SIG-M5 treated with dmso at 0.1 percent for 504 hours (cell line): Measurements from ENCODE around the gene HYKK.
"Not testable (repeated sequence)": the region's sequence is repeated elsewhere in the genome, so short reads cannot be mapped to it uniquely, and the experiment has no call there.

ENCODE experiments used
- DNase-seq: peaks from one replicate; lab custom pipeline; 2025; ENCODE audit not compliant: unreplicated experiment; lab: John Stamatoyannopoulos, UW

HYKK gene, protein sequence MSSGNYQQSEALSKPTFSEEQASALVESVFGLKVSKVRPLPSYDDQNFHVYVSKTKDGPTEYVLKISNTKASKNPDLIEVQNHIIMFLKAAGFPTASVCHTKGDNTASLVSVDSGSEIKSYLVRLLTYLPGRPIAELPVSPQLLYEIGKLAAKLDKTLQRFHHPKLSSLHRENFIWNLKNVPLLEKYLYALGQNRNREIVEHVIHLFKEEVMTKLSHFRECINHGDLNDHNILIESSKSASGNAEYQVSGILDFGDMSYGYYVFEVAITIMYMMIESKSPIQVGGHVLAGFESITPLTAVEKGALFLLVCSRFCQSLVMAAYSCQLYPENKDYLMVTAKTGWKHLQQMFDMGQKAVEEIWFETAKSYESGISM

GRCh38 chr15:78506971-78507830 is at the start of gene HYKK:
TSS of gene HYKK (plus strand) at chr15:78507577. CDS start at chr15:78513089, 5,512 bp downstream.
- peak; percentile 95 for DNase-seq

- no peak for DNase-seq
Observed at GRCh38 chr15:78460737-78461136, 46.6 kb upstream of the HYKK start.

GRCh38 chr15:78461171-78461888 is 46.0 kb upstream of the HYKK start:
- no peak for DNase-seq

GRCh38 chr15:78469031-78469430 is 38.3 kb upstream of the HYKK start:
- DNase-seq, result no peak

DNA sequence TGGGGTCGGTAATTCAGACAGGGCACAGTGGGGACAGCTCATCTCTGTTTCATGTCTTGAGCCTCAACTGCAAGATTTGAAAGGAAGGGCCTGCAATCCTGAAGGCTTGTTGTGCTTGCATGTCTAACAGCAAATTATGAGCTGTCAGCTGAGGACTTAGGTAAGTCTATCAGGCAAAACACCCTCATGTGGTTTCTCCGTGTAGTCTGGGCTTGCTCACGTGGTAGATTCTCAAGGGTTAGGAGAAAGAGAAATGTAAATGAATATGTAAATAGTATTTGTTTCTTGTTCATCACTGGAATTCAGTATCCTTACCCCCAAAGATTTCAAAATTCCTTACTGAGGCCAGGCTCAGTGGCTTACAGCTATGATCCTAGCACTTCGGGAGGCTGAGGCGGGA is 30.1 kb upstream of the HYKK start:
- DNase-seq, result no peak

DNA sequence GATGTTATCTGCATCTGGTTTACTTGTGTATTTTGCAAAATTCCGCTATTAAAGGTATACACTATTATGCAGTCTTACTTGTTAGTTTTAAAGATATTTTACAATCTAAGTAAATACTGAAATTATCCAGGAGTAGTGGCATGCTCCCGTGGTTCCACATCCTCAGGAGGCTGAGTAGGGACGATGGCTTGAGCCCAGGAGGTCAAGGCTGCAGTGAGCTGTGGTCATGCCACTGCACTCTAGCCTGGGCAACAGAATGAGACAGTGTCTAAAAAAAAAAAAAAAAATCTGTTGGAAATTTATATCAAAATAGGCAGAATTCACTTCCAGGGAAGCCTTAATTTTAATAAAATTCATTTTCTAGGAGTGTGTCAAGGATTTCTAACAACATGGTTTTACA is 27.7 kb upstream of the HYKK start:
- no peak for DNase-seq

DNA sequence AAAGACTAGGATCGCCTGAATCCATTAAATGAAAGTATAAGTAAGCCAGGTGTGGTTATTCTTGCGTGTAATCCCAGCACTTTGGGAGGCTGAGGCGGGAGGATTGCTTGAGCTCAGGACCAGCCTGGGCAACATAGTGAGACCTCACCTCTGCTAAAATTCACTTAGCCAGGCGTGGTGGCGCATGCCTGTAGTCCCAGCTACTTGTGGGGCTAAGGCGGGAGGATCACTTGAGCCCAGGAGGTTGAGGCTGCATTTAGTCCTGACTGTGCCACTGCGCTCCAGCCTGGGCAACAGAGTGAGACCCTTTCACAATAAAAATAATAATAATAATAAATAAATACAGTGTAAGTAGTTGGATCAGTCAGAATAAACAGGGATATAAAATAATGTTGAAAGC is 25.5 kb upstream of the HYKK start:
- no peak for DNase-seq

GRCh38 chr15:78492872-78493271 is 14.5 kb upstream of the HYKK start:
- DNase-seq, result no peak

DNA sequence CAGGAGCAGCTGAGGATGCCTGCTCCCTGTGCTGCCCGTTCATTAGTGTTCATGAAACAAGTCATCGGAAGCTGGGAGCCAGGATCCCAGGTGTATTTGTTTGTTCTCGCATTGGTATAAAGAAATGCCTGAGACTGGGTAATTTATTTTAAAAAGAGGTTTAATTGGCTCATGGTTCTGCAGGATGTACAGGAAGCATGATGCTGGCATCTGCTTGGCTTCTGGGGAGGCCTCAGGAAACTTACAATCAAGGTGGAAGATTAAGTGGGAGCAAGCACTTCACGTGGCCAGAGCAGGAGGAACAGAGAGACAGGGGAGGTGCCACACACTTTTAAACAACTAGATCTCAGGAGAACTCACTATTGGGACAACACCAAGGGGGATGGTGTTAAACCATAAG is 5.5 kb upstream of the HYKK start:
- no peak for DNase-seq

- DNase-seq, result no peak
Observed at GRCh38 chr15:78502641-78503040, 4.7 kb upstream of the HYKK start.

- no peak for DNase-seq
Observed at GRCh38 chr15:78507831-78508160, 419 bp downstream of the HYKK start.

DNA sequence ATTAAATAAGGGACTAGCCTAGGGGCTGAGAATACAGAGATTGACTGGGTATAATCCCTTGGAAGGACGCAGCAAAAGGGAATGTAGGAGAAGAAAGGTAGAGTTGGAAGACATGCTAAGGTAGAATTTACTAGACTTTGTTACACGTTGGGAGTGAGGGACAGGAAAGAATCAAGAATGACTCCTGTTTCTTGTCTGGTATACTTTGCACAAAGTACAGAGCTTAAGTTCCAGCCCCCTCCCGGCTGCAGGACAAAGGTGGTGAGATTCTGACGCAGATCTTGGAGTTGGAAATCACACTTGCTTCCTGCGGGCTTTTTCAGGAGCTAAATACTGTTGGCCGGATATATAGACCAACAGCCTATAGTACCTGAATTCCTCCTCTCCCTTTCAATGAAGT is 895 bp downstream of the HYKK start:
- DNase-seq, result no peak

DNA sequence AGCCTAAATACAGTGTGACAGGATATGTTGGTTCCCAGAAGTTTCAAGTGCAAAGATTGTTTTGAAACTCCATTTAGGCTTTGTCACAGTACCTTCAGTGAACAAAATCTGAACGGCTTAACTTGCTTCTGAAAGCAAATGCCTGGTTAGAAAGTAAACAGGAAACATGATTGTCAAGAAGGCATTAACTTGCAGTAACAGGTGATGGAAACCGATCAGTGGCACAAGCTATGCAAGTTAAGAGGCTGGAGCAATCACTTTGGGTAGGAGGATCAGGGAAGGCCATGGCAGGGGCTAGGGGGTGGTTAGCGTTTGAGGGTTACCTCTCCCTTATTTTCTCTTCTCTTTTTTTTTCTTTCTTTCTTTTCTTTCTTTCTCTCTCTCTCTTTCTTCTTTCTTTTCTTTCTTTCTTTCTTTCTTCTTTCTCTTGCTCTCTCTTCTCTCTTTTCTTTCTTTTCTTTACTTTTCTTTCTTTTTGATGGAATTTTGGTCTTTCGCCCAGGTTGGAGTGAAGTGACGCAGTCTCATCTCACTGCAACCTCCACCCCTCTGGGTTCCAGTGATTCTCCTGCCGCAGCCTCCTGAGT is 2.4 kb downstream of the HYKK start:
- no peak for DNase-seq

GRCh38 chr15:78520035-78520434 is 12.7 kb downstream of the HYKK start:
- not testable (repeated sequence) for DNase-seq

DNA sequence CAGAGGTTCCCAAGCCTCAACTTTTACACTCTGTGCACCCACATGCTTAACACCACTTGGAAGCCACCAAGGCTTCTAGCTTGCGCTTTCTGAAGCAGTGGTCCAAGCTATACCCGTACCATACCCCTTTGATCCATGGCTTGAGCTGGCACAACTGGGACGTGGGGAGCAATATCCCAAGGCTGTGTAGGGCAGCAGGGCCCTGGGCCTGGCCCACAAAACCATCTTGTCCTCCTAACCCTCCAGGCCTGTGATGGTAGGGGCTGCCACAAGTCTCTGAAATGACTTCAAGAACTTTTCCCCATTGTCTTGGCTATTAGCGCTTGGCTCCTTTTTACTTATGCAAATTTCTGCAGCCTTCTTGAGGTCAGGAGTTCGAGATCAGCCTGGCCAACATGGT is 16.9 kb downstream of the HYKK start:
- DNase-seq, result no peak

DNA sequence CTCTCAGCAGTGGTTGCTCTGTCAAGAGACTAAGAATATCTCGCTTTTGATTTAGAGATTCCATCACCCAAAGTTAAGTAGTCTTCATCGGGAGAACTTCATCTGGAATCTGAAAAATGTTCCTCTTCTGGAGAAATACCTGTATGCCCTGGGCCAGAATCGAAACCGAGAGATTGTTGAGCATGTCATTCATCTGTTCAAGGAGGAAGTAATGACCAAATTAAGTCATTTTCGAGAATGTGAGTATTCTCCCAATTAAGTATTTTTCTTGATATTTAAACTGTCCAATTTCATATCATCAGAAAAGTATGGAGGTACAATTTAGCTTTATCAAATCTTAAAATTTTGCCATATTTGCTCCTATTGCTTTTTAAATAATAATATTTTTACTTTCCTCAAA is 19.9 kb downstream of the HYKK start:
- no peak for DNase-seq

- DNase-seq, result no peak
Observed at GRCh38 chr15:78533331-78533730, 26.0 kb downstream of the HYKK start.

GRCh38 chr15:78536134-78536533 is 28.8 kb downstream of the HYKK start:
- peak; percentile 3 for DNase-seq

DNA sequence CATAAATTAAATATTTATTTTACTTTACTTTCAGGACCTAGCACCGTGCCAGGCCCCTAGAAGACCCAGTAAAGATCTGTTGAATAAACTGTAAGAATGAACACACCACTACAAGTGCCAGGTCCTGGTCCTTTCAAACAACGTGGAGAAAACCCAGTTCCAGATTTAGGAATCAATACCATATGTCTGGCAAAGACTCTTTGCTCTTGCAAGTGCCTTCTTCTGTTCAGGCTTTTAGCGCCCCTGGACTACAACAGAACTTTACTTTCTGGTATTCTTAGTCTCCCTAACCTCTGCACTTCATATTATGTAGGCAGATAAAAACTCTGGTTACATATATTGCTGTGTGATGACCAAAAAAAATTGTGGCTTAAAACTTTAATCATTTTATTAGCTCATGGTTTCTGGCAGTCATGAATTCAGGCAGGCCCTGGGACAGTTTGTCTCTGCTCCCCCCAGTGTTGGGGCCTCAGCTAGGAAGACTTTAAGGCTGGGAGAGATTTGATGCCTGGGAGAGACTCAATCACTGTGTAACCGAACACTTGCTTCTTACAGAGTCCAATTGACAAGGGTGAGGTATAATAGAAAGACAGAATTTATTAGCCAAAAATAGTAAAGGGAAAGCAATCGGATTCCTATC is 30.0 kb downstream of the HYKK start:
- no peak for DNase-seq

- no peak for DNase-seq
Observed at GRCh38 chr15:78538358-78538757, 31.0 kb downstream of the HYKK start.
